ENCODE measurements around the gene GABRD. TPM values are rescaled to one million over a fixed set of nuclear protein-coding genes. Genes with fewer than 3 reads are reported as not detected.

GABRD gene
- total and polyA plus RNA-seq, 7 donors, result 0.05 to 0.66 (median 0.35) TPM; not detected in 3

DNA sequence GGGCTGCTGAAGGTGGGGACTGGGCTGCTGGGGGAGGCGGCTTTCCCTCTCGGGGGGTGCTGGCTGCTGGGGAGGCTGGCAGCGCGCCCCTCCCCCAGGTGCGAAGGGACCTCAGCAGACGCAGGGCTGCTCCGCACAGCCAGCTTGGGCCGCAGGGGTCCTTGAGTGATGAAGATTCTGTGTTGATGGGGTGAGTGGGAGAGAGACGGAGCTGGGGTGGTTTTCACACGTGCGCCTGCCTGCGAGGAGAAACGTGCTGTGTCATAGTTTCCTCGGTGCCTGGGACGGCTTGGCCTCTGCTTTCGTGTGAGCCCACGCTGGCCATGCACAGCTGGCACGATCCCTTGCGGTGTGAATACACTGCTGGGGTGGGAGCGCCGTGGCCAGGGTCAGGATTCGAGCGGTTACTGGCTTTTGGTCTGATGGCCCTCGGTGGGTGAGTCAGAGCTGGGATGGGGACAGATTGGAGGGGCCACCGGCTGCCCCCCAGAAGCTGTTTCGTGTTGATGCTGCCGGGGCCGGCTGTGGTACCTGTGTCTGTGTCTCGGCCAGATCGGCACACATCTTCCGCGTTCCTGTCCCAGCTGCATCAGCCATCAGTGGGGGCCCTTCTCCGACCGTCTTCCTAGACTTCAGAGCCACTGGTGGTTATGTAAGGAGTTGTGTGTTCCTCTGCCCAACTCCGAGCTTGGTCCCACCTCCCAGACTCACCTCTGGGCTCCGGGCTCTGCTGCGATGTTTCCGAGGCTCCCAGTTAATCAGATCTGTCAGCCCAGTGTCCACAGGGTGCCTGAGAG, 56.0 kb downstream of the GABRD start:
- no peaks in the 10 kb centered on the region for H3K4me1 ChIP-seq
- no peaks in the 10 kb centered on the region for H3K36me3 ChIP-seq (ENCODE audit: insufficient read depth in 1 of 2, low read depth in 1 of 2)
- DNase-seq (no peak), ATAC-seq (no peak)
- H3K27ac ChIP-seq, result no peak overlapping the region
- intact Hi-C loops (cut with DNase I), result no loop called here
- TF ChIP-seq, protein P1, sequence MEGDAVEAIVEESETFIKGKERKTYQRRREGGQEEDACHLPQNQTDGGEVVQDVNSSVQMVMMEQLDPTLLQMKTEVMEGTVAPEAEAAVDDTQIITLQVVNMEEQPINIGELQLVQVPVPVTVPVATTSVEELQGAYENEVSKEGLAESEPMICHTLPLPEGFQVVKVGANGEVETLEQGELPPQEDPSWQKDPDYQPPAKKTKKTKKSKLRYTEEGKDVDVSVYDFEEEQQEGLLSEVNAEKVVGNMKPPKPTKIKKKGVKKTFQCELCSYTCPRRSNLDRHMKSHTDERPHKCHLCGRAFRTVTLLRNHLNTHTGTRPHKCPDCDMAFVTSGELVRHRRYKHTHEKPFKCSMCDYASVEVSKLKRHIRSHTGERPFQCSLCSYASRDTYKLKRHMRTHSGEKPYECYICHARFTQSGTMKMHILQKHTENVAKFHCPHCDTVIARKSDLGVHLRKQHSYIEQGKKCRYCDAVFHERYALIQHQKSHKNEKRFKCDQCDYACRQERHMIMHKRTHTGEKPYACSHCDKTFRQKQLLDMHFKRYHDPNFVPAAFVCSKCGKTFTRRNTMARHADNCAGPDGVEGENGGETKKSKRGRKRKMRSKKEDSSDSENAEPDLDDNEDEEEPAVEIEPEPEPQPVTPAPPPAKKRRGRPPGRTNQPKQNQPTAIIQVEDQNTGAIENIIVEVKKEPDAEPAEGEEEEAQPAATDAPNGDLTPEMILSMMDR (IDR thresholded peaks at IDR 0.05), result no peak
- 58 to 66% (median 62%) methylated on average over 35 to 38 of the region's 38 CpGs for WGBS, 3 donors
- peaks cover 0 to 59% (median 25%) of the 10 kb centered on the region in 3 donors for H3K27me3 ChIP-seq (ENCODE audit: insufficient read depth in 3 of 3, low read length in 2 of 3)
- peaks cover 17% of the 10 kb centered on the region for H3K9me3 ChIP-seq
- H3K4me3 ChIP-seq, result no peak overlapping the region

DNA sequence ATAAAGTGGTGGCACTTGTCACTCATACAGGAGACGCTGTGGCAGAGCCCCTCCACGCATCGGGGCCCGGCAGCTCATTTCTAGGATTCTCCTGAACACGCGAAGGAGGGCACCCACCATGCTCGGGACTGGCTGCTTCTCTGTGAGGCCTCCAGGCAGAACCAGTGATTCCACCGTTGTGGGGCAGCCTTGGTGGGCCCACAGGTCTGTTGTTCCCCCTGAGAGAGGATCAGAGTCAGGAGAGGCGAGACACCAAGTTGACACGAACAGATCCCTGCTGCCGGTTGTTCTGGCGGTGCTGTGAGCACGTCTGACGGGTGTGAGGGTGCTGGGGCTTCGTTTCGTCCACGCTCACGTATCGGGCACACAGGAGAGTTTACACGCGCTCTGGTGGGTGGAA, 57.7 kb downstream of the GABRD start:
- no peaks in the 10 kb centered on the region for H3K36me3 ChIP-seq (ENCODE audit: insufficient read depth in 1 of 2, low read depth in 1 of 2)
- WGBS, 3 donors, result 92% methylated on average over 21 of the region's 21 CpGs
- H3K27ac ChIP-seq, result no peak overlapping the region
- TF ChIP-seq, protein P1 (IDR thresholded peaks at IDR 0.05), result no peak
- ATAC-seq (no peak), DNase-seq (no peak)
- no peak overlapping the region for H3K4me3 ChIP-seq
- peaks cover 0 to 44% (median 20%) of the 10 kb centered on the region in 3 donors for H3K27me3 ChIP-seq (ENCODE audit: insufficient read depth in 3 of 3, low read length in 2 of 3)
- intact Hi-C loops (cut with DNase I), result no loop called here
- no peaks in the 10 kb centered on the region for H3K4me1 ChIP-seq
- H3K9me3 ChIP-seq, result peaks cover 17% of the 10 kb centered on the region

DNA sequence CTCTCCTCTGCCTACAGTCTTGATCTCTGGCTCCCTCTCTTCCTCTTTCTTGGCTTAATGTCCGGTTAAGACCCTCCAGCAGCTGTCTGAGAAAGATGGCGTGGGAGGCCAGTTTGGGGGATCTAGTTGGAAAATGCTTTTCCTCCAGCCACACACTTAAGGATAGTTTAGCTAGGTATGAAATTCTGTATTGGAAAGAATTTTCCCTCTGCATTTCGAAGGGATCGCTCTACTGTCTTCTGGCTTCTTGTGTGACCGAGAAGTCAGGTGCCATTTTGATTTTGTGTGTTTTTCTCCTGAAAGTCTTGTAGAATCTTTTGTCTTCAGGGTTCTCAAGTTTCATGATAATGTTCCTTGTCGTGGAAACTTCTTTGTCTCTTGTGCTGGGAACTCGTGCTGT, 59.0 kb downstream of the GABRD start:
- Histone ChIP-seq H3K4me3 (no peak overlapping the region), H3K27ac (no peak overlapping the region), H3K4me1 (no peaks in the 10 kb centered on the region), H3K27me3 (ENCODE audit: insufficient read depth in 3 of 3, low read length in 2 of 3) (peaks cover 0 to 36% (median 10%) of the 10 kb centered on the region in 3 donors), H3K9me3 (peaks cover 17% of the 10 kb centered on the region), H3K36me3 (ENCODE audit: insufficient read depth in 1 of 2, low read depth in 1 of 2) (no peaks in the 10 kb centered on the region)
- TF ChIP-seq, protein P1 (IDR thresholded peaks at IDR 0.05), result no peak
- intact Hi-C loops (cut with DNase I), result no loop called here
- ATAC-seq, result no peak
- WGBS, 3 donors, result 90 to 94% (median 92%) methylated on average over 7 of the region's 7 CpGs
- DNase-seq, result no peak

DNA sequence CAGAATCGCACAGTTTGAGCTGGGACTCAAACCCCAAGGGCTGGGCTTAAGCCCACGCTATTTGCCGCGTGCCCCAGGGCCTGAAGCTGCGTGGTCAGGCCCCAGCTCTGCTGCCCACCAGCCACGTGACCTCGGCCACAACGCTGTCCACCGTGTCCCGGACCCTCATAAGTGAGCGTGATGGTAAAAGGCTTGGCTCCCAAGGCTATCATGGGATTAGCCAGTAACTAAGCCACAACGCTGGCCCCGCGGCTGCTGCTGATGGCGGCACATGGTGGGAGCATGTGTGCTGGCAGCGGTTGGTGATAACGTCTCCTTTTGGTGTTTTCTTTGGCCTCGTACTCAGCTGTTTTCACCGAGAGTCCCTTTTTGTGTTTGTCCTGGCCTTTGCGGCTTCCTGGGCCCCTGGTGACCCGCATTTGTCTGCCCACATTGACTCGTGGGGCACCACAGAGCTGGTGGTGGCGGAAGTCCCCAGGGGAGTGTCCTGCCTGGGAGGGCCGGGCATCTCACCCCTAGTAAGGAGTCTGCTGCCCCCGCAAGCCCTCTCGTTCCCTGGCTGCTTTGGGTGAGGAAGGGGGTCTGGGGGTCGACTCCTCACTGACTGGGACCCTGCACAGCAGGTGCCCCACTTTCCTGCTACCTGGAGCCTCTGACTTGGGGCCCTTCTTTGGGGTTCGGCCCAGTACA, 60.4 kb downstream of the GABRD start:
- ATAC-seq, result no peak
- intact Hi-C loops (cut with DNase I), result no loop called here
- no peaks in the 10 kb centered on the region for H3K4me1 ChIP-seq
- H3K36me3 ChIP-seq (ENCODE audit: insufficient read depth in 1 of 2, low read depth in 1 of 2), result no peaks in the 10 kb centered on the region
- H3K9me3 ChIP-seq, result peaks cover 17% of the 10 kb centered on the region
- 93 to 95% (median 93%) methylated on average over 28 of the region's 28 CpGs for WGBS, 3 donors
- H3K4me3 ChIP-seq, result no peak overlapping the region
- TF ChIP-seq, protein P1 (IDR thresholded peaks at IDR 0.05), result no peak
- DNase-seq, result no peak
- peaks cover 0 to 28% (median 7%) of the 10 kb centered on the region in 3 donors for H3K27me3 ChIP-seq (ENCODE audit: insufficient read depth in 3 of 3, low read length in 2 of 3)
- no peak overlapping the region for H3K27ac ChIP-seq
